SK-N-SH treated with all-trans-retinoic acid at 6 μM for 48 hours (cell line): ENCODE data around the gene FGD1.
A peak's percentile ranks its signal among the peaks of the same experiment; 100 is the strongest.
"Not testable (repeated sequence)": the region's sequence is repeated elsewhere in the genome, so short reads cannot be mapped to it uniquely, and the experiment has no call there.

Source experiments
- ATAC-seq: fragments of 200-7000 bp; cut with Tn5 transposase; 3 replicates; pipeline ENCODE4 v1.9.1; 2020; ENCODE audit warnings: mild to moderate bottlenecking, moderate library complexity
- ARNTL ChIP-seq: fragments of 450-650 bp; formaldehyde crosslinking; IDR thresholded peaks from 2 replicates; pipeline ENCODE4 v1.5.0; 2020; ENCODE audit warnings: low read depth, mild to moderate bottlenecking, moderate library complexity, borderline replicate concordance
- BACH2 ChIP-seq: fragments of 250-450 bp; sonication (Bioruptor Pico); IDR thresholded peaks from 2 replicates; pipeline ENCODE4 v1.9.0; 2021; ENCODE audit warnings: mild to moderate bottlenecking, borderline replicate concordance
- CREB5 ChIP-seq: fragments of 250-450 bp; sonication (Bioruptor Pico); IDR thresholded peaks from 2 replicates; pipeline ENCODE4 v1.5.1; 2020; ENCODE audit warnings: low read depth, mild to moderate bottlenecking, moderate library complexity
- CSDC2 ChIP-seq: fragments of 250-450 bp; sonication (Bioruptor Pico); IDR thresholded peaks from 2 replicates; pipeline ENCODE4 v1.5.0; 2020; ENCODE audit warnings: mild to moderate bottlenecking, moderate library complexity
- CSRNP3 ChIP-seq: fragments of 250-450 bp; sonication (Bioruptor Pico); IDR thresholded peaks from 2 replicates; pipeline ENCODE4 v1.5.1; 2021; ENCODE audit warnings: mild to moderate bottlenecking, moderate library complexity
- ESRRG ChIP-seq: fragments of 250-450 bp; sonication (Bioruptor Pico); IDR thresholded peaks from 2 replicates; pipeline ENCODE4 v1.6.1; 2021; ENCODE audit warnings: mild to moderate bottlenecking
- ISL1 ChIP-seq: fragments of 250-450 bp; sonication (Bioruptor Pico); IDR thresholded peaks from 2 replicates; pipeline ENCODE4 v2.1.2; 2022; ENCODE audit warnings: mild to moderate bottlenecking, moderate library complexity
- OSR1 ChIP-seq: fragments of 250-450 bp; sonication (Bioruptor Pico); IDR thresholded peaks from 2 replicates; pipeline ENCODE4 v1.8.0; 2022; ENCODE audit warnings: moderate library complexity, mild to moderate bottlenecking, inconsistent platforms
- PATZ1 ChIP-seq: fragments of 250-450 bp; sonication (Bioruptor Pico); IDR thresholded peaks from 2 replicates; pipeline ENCODE4 v1.8.0; 2020; ENCODE audit warnings: mild to moderate bottlenecking, moderate library complexity, borderline replicate concordance
- POU6F1 ChIP-seq: fragments of 250-450 bp; sonication (Bioruptor Pico); IDR thresholded peaks from 2 replicates; pipeline ENCODE4 v1.8.0; 2021; ENCODE audit warnings: low read depth, mild to moderate bottlenecking, moderate library complexity, borderline replicate concordance
- PPARA ChIP-seq: fragments of 250-450 bp; sonication (Bioruptor Pico); IDR thresholded peaks from 2 replicates; pipeline ENCODE4 v1.5.0; 2020; ENCODE audit warnings: mild to moderate bottlenecking, borderline replicate concordance
- RARB ChIP-seq: fragments of 250-450 bp; sonication (Bioruptor Pico); IDR thresholded peaks from 2 replicates; pipeline ENCODE4 v1.8.0; 2021; ENCODE audit warnings: mild to moderate bottlenecking, moderate library complexity
- SNAI2 ChIP-seq: fragments of 250-450 bp; sonication (Bioruptor Pico); IDR thresholded peaks from 2 replicates; pipeline ENCODE4 v1.5.0; 2020; ENCODE audit warnings: mild to moderate bottlenecking, moderate library complexity
- TCF4 ChIP-seq: fragments of 250-450 bp; sonication (Bioruptor Pico); IDR thresholded peaks from 2 replicates; pipeline ENCODE4 v1.8.0; 2021; ENCODE audit warnings: mild to moderate bottlenecking, moderate library complexity, borderline replicate concordance
- TSHZ2 ChIP-seq: fragments of 250-450 bp; sonication (Bioruptor Pico); IDR thresholded peaks from 2 replicates; pipeline ENCODE4 v1.5.0; 2020; ENCODE audit warnings: mild to moderate bottlenecking, moderate library complexity
- ZC3H10 ChIP-seq: fragments of 250-450 bp; sonication (Bioruptor Pico); IDR thresholded peaks from 2 replicates; pipeline ENCODE4 v1.5.1; 2021; ENCODE audit warnings: mild to moderate bottlenecking, moderate library complexity
- ZFP3 ChIP-seq: fragments of 250-450 bp; sonication (Bioruptor Pico); IDR thresholded peaks from 2 replicates; pipeline ENCODE4 v1.5.0; 2020; ENCODE audit warnings: mild to moderate bottlenecking, moderate library complexity
- ZFP30 ChIP-seq: fragments of 450-650 bp; formaldehyde crosslinking; IDR thresholded peaks from 2 replicates; pipeline ENCODE4 v1.5.0; 2022; ENCODE audit warnings: mild to moderate bottlenecking, moderate library complexity
- ZNF70 ChIP-seq: fragments of 450-650 bp; formaldehyde crosslinking; IDR thresholded peaks from 2 replicates; pipeline ENCODE4 v1.5.0; 2020; ENCODE audit warnings: mild to moderate bottlenecking, moderate library complexity
- ZNF8 ChIP-seq: fragments of 450-650 bp; formaldehyde crosslinking; IDR thresholded peaks from 2 replicates; pipeline ENCODE4 v1.5.0; 2020; ENCODE audit warnings: mild to moderate bottlenecking, moderate library complexity

FGD1 gene

GRCh38 chrX:54494166-54494988 is 1.7 kb downstream of the FGD1 start (continued):
- TF ChIP-seq ZC3H10 (CRISPR knock-in tag) = no peak
- no peak for TF ChIP-seq CSDC2 (CRISPR knock-in tag)
- TF ChIP-seq, all 23 proteins: peak for 0

- ATAC-seq = peak; percentile 57
- TF ChIP-seq ISL1 (CRISPR knock-in tag) (no peak), CREB5 (CRISPR knock-in tag) (no peak), PATZ1 (CRISPR knock-in tag) (no peak), SNAI2 (CRISPR knock-in tag) (no peak), ZNF70 (no peak), OSR1 (CRISPR knock-in tag) (no peak), BACH2 (CRISPR knock-in tag) (no peak), PPARA (CRISPR knock-in tag) (no peak), CSRNP3 (CRISPR knock-in tag) (no peak), ZFP3 (CRISPR knock-in tag) (no peak), POU6F1 (CRISPR knock-in tag) (no peak)
These were observed 3.7 kb downstream of the FGD1 start for GRCh38 chrX:54492340-54492739.

- not testable (repeated sequence) for ATAC-seq
These were observed 6.2 kb downstream of the FGD1 start for GRCh38 chrX:54489819-54490218.

GRCh38 chrX:54484666-54485065 is 11.4 kb downstream of the FGD1 start:
- TF ChIP-seq CSRNP3 (CRISPR knock-in tag) = no peak
- TF ChIP-seq ZFP30 (CRISPR knock-in tag) = no peak
- TF ChIP-seq ARNTL (CRISPR knock-in tag) = no peak
- no peak for TF ChIP-seq ESRRG (CRISPR knock-in tag)
- TF ChIP-seq ZFP3 (CRISPR knock-in tag) = no peak
- TF ChIP-seq TSHZ2 (CRISPR knock-in tag) = no peak
- no peak for TF ChIP-seq OSR1 (CRISPR knock-in tag)
- TF ChIP-seq TCF4 (CRISPR knock-in tag) = no peak
- no peak for TF ChIP-seq SNAI2 (CRISPR knock-in tag)
- TF ChIP-seq RARB = no peak
- no peak for TF ChIP-seq ZNF70
- no peak for TF ChIP-seq ZC3H10 (CRISPR knock-in tag)
- no peak for TF ChIP-seq ZNF8
- TF ChIP-seq CREB5 (CRISPR knock-in tag) = no peak
- peak; percentile 20; the same call in 1 of the 3 replicates for ATAC-seq
